Mucosa of rectum (tissue), 2 donors: ENCODE data around the gene NOXA1.

Experiments used
- H3K27ac ChIP-seq, 2 donors: one replicate each; pipeline ENCODE4 v1.7.0; 2013; ENCODE audit warnings: inconsistent platforms in 2 of 2, low read depth in 2 of 2, low read length in 2 of 2
- H3K27me3 ChIP-seq, 2 donors: one replicate each; pipeline ENCODE4 v1.7.0; 2013; ENCODE audit warnings: low read length in 2 of 2; ENCODE audit not compliant: control insufficient read depth in 2 of 2, insufficient read depth in 2 of 2
- H3K36me3 ChIP-seq, 2 donors: one replicate each; pipeline ENCODE4 v1.7.0; 2013; ENCODE audit warnings: low read length in 2 of 2; ENCODE audit not compliant: control insufficient read depth in 2 of 2, insufficient read depth in 2 of 2
- H3K4me1 ChIP-seq, 2 donors: one replicate each; pipeline ENCODE4 v1.7.0; 2013; ENCODE audit warnings: low read length in 2 of 2, mild to moderate bottlenecking in 1 of 2; ENCODE audit not compliant: control insufficient read depth in 2 of 2, insufficient read depth in 2 of 2
- H3K4me3 ChIP-seq, 2 donors: one replicate each; pipeline ENCODE4 v1.7.0; 2013; ENCODE audit warnings: low read length in 2 of 2
- H3K9ac ChIP-seq, 2 donors: one replicate each; pipeline ENCODE4 v1.7.0; 2013; ENCODE audit warnings: low read length in 2 of 2, low read depth in 1 of 2, mild to moderate bottlenecking in 1 of 2
- H3K9me3 ChIP-seq, 2 donors: one replicate each; pipeline ENCODE4 v1.7.0; 2013; ENCODE audit warnings: low read length in 2 of 2; ENCODE audit not compliant: control insufficient read depth in 2 of 2
- donor health status: healthy.
- donor health status: Normal muscosa, but diverticular disease.

Gene NOXA1

DNA sequence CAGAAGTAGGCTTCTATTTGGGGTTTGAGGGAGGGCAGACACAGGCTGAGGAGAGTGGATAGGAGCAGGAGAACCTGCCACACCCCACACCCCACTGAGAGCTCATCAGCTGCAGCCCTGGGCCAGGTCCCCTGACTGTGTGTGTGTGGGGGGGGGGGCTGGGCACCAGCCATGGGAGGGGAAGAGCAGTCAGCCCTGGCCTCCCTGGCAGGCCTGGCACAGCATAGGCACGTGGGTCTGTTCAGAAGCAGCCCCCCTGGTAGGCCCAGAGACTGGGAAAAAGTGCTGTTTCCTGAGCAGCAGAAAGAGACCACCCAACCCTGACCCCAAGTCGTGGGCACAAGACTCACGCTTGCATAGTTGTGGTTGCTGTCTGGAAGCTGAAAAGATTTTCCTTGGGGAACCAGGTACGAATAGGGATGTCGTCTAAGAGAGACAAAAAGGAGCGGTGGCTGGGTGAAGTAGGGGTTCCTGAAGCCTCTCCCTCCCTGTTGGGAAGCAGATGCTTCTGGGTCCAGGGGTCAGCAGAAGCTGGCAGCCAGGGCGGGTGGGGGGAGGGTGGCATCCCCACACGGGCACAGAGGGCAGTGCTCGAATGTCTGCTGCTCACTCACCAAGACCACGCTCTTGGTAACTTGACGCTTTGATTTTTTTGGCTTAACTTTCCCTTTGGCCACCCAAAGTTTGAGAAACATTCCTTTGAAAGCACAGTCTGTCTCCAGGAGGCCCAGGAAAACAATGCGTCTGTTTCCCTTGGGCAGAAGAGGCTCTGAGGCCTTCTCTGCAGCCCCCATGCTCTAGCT is 33.1 kb downstream of the NOXA1 start:
- H3K4me3 ChIP-seq: no peak overlapping the region
- H3K36me3 ChIP-seq: no peaks in the 10 kb centered on the region
- H3K27ac ChIP-seq: no peak overlapping the region
- no peaks in the 10 kb centered on the region for H3K9me3 ChIP-seq
- H3K9ac ChIP-seq: no peak overlapping the region
- no peaks in the 10 kb centered on the region for H3K27me3 ChIP-seq
- peaks cover 22 to 24% of the 10 kb centered on the region in 2 donors for H3K4me1 ChIP-seq

DNA sequence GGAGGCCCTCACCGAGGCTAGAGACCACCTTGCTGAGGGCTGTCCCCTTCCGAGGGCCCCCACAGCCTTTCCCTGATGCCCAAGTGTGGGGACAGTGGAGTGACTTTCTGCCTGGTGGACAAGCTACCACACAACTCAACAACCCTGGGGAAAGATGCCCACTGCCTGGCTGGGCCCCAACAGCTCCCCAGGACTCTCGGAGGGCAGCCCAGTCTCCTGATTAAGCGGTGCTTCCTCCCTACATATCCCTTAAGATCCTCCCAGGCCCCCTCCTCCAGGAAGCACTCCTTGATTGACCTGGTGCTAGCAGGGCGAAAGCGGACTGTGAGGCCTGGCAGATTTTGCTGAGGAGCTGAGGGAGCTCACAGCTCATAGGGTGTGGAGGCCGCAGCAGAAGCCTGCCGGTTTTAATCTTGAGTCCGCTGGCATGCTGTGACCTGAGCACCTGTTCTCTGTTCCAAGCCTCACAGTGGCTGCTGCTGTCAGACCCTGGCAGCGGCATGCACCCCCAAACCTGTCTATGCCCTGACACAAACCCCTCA is 33.7 kb downstream of the NOXA1 start:
- Histone ChIP-seq H3K27me3 (no peaks in the 10 kb centered on the region), H3K9me3 (no peaks in the 10 kb centered on the region), H3K9ac (no peak overlapping the region), H3K4me1 (peaks cover 22 to 24% of the 10 kb centered on the region in 2 donors), H3K36me3 (no peaks in the 10 kb centered on the region), H3K4me3 (no peak overlapping the region), H3K27ac (no peak overlapping the region)

DNA sequence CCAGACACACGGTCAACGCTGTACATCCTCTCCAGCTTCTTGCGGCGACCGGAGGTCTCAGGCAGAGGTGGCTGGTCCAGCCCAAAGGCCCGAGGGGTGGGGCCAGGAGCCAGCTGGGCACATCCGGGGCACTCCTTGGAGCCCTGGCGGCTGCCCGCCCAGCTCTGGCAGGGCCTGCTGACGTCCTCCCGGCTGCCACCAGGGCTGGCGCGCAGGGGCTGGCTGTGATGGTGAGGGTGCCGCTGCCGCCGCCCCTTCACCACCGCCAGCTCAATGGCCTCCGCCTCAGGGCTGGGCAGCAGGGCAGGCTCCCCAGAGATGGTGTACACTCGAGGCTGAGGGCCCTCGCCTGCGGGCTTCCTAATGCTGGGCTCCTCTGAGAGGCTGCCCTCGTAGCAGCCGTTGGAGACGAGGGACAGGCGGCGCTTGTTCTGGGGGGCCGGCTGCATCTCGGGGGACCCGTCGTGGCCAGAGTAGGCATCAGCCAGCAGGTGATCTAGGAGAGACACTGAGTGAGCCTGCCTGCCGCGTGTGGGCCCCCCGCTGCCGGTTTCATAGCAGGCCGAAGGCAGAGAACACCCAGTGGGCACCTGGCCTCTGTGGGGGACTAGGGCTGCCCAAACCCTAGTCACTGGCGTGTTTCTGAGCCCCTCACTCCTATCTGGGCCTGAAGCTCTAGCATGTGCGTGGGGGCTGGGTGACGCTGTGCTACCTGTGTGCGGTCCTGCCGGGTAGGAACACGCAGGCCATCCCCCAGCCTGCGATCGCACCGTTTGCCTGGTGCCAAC is 34.4 kb downstream of the NOXA1 start:
- H3K36me3 ChIP-seq: no peaks in the 10 kb centered on the region
- H3K27ac ChIP-seq: peak overlapping the region in 1 of 2 donors; percentile 16
- H3K4me3 ChIP-seq: no peak overlapping the region
- peak overlapping the region in 1 of 2 donors; percentile 69 for H3K9ac ChIP-seq
- no peaks in the 10 kb centered on the region for H3K9me3 ChIP-seq
- H3K27me3 ChIP-seq: no peaks in the 10 kb centered on the region
- H3K4me1 ChIP-seq: peaks cover 22 to 24% of the 10 kb centered on the region in 2 donors

DNA sequence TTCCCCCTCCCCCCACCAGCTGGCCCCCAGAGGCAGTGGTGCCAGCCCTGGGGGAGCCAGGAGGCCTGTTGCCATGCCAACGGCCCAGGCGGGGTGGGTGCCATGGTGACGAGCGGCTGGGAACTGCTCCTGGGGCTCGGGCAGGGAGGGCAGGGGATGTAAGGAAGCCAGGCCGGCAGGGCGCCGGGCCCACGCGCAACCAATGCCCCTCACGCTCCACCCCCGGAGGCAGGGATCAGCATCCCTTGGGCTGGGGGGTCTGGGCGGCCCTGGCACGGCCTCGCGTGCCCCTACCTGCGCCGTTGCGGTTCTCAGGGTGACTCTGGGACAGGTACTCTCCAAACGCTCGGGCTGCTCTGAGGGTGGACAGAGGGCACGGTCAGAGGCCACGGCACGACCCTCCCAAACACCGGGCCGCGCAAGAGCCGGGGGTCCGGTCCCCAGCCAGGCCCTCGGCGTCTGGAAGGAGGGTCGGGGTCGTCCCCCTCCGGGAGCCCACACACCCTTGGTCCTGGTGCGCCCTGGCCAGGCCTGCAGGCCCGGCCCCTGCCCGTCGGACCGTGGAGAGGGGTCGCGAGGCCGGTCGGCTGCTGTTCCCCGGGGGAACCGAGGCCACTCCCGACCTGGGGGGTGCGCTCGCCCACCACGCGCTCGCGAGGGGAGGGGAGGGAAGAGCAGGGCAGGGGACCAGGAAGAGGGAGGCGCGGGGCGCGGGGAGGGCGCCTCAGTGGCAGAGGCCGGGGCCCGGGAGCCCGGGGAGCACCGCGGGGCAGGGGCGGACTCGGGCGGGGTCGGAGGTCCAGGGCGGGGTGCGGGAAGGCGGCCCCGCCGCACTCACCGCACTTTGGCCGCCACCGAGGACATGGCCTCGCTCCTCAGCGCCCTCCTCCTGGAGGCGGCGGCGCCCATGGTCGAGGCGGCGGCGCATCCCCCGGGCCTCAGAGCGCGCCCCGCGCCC is 35.3 kb downstream of the NOXA1 start:
- H3K9me3 ChIP-seq: no peaks in the 10 kb centered on the region
- no peaks in the 10 kb centered on the region for H3K27me3 ChIP-seq
- H3K4me3 ChIP-seq: peak overlapping the region; percentile 57 to 70
- H3K9ac ChIP-seq: peak overlapping the region; percentile 47 to 69
- H3K36me3 ChIP-seq: no peaks in the 10 kb centered on the region
- peaks cover 22 to 24% of the 10 kb centered on the region in 2 donors for H3K4me1 ChIP-seq
- peak overlapping the region; percentile 12 to 16 for H3K27ac ChIP-seq

DNA sequence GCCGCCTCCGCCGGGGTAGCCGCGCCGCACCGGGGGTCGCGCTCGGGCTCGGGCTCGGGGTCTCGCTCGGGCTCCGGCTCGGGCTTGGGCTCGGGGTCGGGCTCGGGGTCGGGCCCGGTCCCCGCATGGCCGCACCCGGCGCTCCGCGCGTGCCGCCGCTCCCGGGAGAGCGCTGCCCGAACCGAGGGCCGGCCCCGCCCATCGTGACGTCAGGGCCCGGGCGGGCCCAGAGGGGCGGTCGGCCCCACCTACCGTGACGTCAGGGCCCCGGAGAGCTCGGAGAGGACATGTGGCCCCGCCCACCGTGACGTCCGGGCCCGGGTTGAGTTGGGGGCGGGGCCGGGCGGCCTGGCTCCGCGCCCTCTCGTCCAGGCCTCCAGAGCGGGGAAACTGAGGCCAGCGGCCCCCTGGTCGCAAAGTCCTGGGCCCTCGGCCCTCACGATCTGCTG is 36.0 kb downstream of the NOXA1 start, which contains the start of gene NSMF:
NSMF (minus strand) TSS at position 183 of the 449 bp plus-strand sequence. CDS start 232 bp downstream, outside the sequence.
- Histone ChIP-seq H3K4me1 (peaks cover 22 to 24% of the 10 kb centered on the region in 2 donors), H3K9me3 (no peaks in the 10 kb centered on the region), H3K9ac (peak within 1 kb of the TSS; percentile 69 to 87), H3K4me3 (peak within 1 kb of the TSS; percentile 67 to 70), H3K27me3 (no peaks in the 10 kb centered on the region), H3K27ac (peak within 1 kb of the TSS; percentile 12 to 52), H3K36me3 (no peaks in the 10 kb centered on the region)

DNA sequence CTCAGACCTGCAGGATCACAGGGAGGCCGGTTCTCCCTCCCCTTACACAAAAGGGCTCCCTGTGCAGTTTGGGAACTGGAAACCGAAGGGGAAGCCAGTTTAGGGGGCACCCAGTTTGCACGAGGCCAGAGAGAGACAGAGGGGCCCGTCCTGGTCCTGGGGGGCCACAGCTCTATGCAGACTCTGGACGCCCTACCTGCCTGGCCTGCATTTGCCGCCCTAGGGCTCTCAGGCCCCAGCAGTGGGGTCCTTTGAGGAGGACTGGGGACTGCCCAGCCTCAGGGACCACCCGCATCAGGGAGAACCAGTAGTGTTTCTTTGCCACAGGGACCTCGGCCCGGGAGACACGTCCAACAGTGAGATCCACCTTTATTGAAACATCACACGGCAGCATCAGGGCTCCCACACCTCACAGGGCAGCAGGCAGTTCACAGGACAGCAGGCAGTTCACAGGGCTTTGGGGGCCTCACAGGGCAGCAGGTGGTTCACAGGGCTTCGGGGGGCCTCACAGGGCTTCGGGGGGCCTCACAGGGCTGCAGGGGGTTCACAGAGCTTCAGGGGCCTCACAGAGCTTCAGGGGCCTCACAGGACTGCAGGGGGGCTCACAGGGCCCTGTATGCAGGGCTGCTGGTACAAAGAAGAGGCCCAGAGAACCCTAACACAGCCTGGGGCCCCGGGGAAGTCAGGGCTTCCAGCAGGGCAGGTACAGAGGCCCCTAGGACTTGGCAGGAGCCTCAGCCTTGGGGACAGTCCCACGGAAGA is 36.6 kb downstream of the NOXA1 start:
- peak overlapping the region; percentile 53 to 67 for H3K4me3 ChIP-seq

DNA sequence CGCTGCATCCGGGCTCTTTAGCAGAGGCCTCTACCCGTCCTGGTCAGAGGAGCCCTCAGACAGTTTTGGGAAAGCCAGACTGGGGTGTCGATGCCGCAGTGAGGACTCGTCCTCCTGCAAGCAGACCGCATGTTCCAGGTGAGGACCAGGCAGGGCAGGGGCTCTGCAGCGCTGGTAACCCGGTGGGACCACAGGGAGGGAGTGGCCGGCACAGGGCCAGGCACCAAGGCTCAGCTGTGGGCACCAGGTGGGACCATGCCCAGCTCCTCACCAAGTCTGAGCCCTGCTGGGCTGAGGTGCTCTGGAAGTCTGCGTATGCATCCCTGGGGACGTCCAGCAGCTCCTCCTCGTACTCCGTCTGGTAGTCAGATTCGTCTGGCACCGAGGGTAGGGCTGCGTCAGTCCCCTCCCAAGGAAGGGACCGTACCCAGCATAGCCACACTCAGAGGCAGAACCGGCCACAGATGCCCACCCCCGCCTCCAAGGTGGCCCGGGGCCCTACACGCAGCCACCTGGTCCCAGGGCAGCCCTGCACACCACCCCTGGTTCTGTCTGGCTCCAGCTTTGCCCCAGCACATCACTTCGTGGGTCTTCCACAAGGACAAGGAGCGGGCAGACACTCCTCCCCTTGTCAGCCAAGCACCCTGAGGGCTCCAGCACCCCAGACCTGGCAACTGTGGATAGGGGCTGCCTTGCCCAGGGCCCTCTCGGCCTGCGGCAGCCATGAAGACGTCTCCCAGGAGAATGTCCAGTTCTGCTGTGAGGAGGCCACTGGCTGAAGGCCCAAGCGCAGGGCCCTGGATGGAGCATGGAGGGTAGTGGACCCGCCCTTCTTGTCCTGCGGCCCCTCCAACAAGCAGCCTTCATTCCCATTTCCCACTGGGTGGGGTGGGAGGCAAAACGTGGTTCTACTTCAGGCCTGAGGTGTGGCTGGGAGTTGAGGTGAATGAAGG is 37.4 kb downstream of the NOXA1 start:
- no peak overlapping the region for H3K27ac ChIP-seq
- no peaks in the 10 kb centered on the region for H3K9me3 ChIP-seq
- peaks cover 13% of the 10 kb centered on the region in 2 donors for H3K4me1 ChIP-seq
- H3K27me3 ChIP-seq: no peaks in the 10 kb centered on the region
- peak overlapping the region in 1 of 2 donors; percentile 24 for H3K9ac ChIP-seq
- no peaks in the 10 kb centered on the region for H3K36me3 ChIP-seq
- no peak overlapping the region for H3K4me3 ChIP-seq

More for the DNA sequence above, 36.6 kb downstream of the NOXA1 start:
- H3K9me3 ChIP-seq: no peaks in the 10 kb centered on the region
- peak overlapping the region; percentile 69 to 87 for H3K9ac ChIP-seq
- H3K27me3 ChIP-seq: no peaks in the 10 kb centered on the region
- H3K36me3 ChIP-seq: no peaks in the 10 kb centered on the region
- peaks cover 17 to 18% of the 10 kb centered on the region in 2 donors for H3K4me1 ChIP-seq
- peak overlapping the region; percentile 2 to 52 for H3K27ac ChIP-seq

DNA sequence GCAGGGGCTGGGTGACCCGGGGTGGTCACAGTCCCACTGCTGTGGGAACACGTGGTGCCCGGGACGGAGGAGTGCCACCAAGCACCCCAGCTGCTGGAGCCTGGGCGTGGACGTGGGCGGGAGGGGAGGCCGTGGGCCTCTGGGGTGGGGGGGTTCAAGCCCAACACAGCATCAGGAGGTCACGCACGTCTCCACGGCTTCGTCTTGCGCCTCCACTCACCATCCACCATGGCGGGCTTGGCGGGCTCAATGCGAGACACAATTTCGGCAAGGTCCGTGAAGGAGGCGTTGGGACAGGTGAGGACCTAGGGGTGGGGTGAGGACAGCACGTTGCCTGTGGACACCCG is 38.1 kb downstream of the NOXA1 start:
- no peaks in the 10 kb centered on the region for H3K9me3 ChIP-seq
- no peak overlapping the region for H3K27ac ChIP-seq
- no peaks in the 10 kb centered on the region for H3K27me3 ChIP-seq
- peaks cover 13% of the 10 kb centered on the region in 2 donors for H3K4me1 ChIP-seq
- H3K36me3 ChIP-seq: no peaks in the 10 kb centered on the region
- H3K9ac ChIP-seq: no peak overlapping the region
- no peak overlapping the region for H3K4me3 ChIP-seq
